CD4-positive, alpha-beta T cell treated with Interferon gamma for 1 hour (primary cell): Measurements from ENCODE around the gene LDB2.

ENCODE experiments used
- DNase-seq: peaks from one replicate; pipeline ENCODE4 v3.0.0-alpha.2; 2020

The LDB2 gene

GRCh38 chr4:16838226-16838875 lies 60.1 kb downstream of the LDB2 start:
- no peak for DNase-seq

GRCh38 chr4:16837475-16837874 lies 61.0 kb downstream of the LDB2 start:
- no peak for DNase-seq

GRCh38 chr4:16836324-16836723 lies 62.1 kb downstream of the LDB2 start:
- DNase-seq, result no peak

- DNase-seq, result no peak
These were observed 62.7 kb downstream of the LDB2 start for GRCh38 chr4:16835597-16836247.

- no peak for DNase-seq
These were observed 63.6 kb downstream of the LDB2 start for GRCh38 chr4:16834814-16835213.

GRCh38 chr4:16833722-16834121 lies 64.7 kb downstream of the LDB2 start:
- DNase-seq, result no peak

GRCh38 chr4:16830081-16830480 lies 68.4 kb downstream of the LDB2 start:
- no peak for DNase-seq

GRCh38 chr4:16827794-16828724 lies 70.4 kb downstream of the LDB2 start:
- DNase-seq, result no peak

GRCh38 chr4:16827045-16827444 lies 71.4 kb downstream of the LDB2 start:
- DNase-seq, result no peak

- DNase-seq, result no peak
These were observed 72.0 kb downstream of the LDB2 start for GRCh38 chr4:16826406-16826910.

- no peak for DNase-seq
These were observed 74.1 kb downstream of the LDB2 start for GRCh38 chr4:16824278-16824806.

- DNase-seq, result no peak
These were observed 78.1 kb downstream of the LDB2 start for GRCh38 chr4:16820329-16820728.

GRCh38 chr4:16819652-16820051 lies 78.8 kb downstream of the LDB2 start:
- no peak for DNase-seq

- DNase-seq, result no peak
These were observed 80.4 kb downstream of the LDB2 start for GRCh38 chr4:16818005-16818404.

GRCh38 chr4:16817286-16817685 lies 81.2 kb downstream of the LDB2 start:
- no peak for DNase-seq

- no peak for DNase-seq
These were observed 84.1 kb downstream of the LDB2 start for GRCh38 chr4:16814361-16814760.

GRCh38 chr4:16812041-16812440 lies 86.4 kb downstream of the LDB2 start:
- no peak for DNase-seq

- no peak for DNase-seq
These were observed 88.5 kb downstream of the LDB2 start for GRCh38 chr4:16809943-16810342.

- no peak for DNase-seq
These were observed 89.4 kb downstream of the LDB2 start for GRCh38 chr4:16809064-16809463.

GRCh38 chr4:16807355-16807754 lies 91.1 kb downstream of the LDB2 start:
- DNase-seq, result no peak

- DNase-seq, result no peak
These were observed 93.9 kb downstream of the LDB2 start for GRCh38 chr4:16804581-16804980.

GRCh38 chr4:16802044-16802443 lies 96.4 kb downstream of the LDB2 start:
- no peak for DNase-seq

- DNase-seq, result no peak
These were observed 97.1 kb downstream of the LDB2 start for GRCh38 chr4:16801356-16801755.
